Neuron (in vitro differentiated cells): ENCODE measurements around the gene STAB1.

Experiments
- H2AFZ ChIP-seq: one replicate; pipeline ENCODE4 v1.6.1; 2013; ENCODE audit warnings: low read depth, mild to moderate bottlenecking, inconsistent platforms, low read length, moderate library complexity
- H3K27me3 ChIP-seq: one replicate; pipeline ENCODE4 v1.6.1; 2013; ENCODE audit warnings: low read length; ENCODE audit not compliant: insufficient read depth
- H3K36me3 ChIP-seq: one replicate; pipeline ENCODE4 v1.6.1; 2013; ENCODE audit warnings: low read length; ENCODE audit not compliant: insufficient read depth
- H3K4me1 ChIP-seq: one replicate; pipeline ENCODE4 v1.6.1; 2013; ENCODE audit warnings: low read length; ENCODE audit not compliant: insufficient read depth
- H3K4me3 ChIP-seq: 2 replicates; pipeline ENCODE4 v1.5.1; 2013; ENCODE audit warnings: mild to moderate bottlenecking, low read length, moderate library complexity
- H3K9me3 ChIP-seq: one replicate; pipeline ENCODE4 v1.6.1; 2013; ENCODE audit warnings: low read length

The STAB1 gene

DNA sequence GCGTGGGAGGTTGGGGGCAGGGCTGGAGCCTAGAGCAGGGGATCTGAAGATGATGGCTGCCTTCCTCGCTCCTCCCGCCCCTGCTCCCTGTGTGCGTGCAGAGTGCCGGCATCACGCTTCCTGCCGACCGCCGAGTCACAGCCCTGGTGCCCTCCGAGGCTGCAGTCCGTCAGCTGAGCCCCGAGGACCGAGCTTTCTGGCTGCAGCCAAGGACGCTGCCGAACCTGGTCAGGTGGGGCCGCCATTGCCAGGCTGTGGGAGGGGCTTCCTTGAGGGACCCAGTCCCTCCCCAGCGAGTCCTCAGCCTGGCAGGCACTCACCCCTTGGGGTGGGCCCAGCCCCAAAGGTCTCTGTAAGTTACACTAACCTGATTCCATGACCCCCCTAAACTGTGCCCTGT, 17.6 kb downstream of the STAB1 start:
- peaks cover 33% of the 10 kb centered on the region for H3K27me3 ChIP-seq
- H3K4me3 ChIP-seq, result no peak overlapping the region
- H2AFZ ChIP-seq, result no peak overlapping the region
- no peaks in the 10 kb centered on the region for H3K36me3 ChIP-seq
- H3K9me3 ChIP-seq, result no peaks in the 10 kb centered on the region
- H3K4me1 ChIP-seq, result no peaks in the 10 kb centered on the region

DNA sequence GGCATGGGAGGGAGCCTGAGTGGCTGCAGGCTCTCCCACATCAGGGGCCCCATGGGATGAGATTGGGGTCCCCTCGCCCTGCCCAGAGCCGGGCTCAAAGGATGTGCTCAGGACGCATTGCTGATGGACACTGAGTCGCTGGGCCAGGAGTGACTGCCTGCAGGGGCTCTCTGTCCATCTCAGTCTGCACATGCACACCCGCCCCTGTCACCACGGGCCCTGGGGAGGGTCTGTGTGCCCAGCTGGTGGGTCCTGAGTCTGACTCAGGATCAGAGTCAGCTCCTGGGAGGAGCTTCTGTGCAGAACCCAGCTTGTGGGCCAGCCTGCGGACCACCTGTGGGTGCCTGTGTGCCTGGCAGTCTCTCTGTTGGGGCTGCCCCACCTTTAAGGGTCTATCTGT, 18.1 kb downstream of the STAB1 start:
- Histone ChIP-seq H3K27me3 (peaks cover 33% of the 10 kb centered on the region), H2AFZ (no peak overlapping the region), H3K36me3 (no peaks in the 10 kb centered on the region), H3K4me3 (no peak overlapping the region), H3K4me1 (no peaks in the 10 kb centered on the region), H3K9me3 (no peaks in the 10 kb centered on the region)

DNA sequence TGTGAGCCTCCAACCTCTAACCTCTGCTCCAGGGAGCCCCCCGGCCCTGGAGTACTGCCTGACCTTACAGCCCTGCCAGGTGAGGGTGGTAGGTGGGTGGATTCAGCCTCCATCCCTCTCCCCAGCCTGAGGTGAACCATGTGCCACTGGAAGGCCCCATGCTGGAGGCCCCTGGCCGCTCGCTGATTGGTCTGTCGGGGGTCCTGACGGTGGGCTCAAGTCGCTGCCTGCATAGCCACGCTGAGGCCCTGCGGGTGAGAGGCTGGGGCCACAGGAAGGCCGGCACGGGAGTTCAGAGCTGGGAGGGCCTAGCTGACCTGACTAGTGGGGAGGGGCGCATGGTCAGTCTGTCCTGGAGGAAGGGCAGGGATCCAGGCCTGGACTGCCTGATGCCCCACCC, 19.4 kb downstream of the STAB1 start:
- Histone ChIP-seq H3K4me3 (no peak overlapping the region), H3K4me1 (no peaks in the 10 kb centered on the region), H3K9me3 (no peaks in the 10 kb centered on the region), H3K36me3 (no peaks in the 10 kb centered on the region), H2AFZ (no peak overlapping the region), H3K27me3 (peaks cover 33% of the 10 kb centered on the region)

DNA sequence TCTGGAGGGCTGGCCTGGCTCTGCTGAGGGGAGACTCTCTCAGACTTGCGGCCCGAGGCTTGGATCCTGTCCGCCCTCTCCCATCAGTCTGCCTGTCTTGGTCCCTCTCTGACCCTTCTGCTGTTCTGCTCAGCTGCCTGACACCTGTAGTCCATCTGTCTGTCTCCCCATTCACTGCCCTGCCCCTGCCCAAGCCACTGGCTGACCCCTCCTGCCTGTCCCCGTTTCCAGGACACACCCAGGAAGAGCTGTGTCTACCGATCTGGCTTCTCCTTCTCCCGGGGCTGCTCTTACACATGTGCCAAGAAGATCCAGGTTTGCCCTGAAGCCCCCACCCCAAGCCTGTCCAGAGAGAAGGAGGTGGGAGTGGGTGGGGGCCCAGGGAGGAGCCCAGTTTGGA, 20.1 kb downstream of the STAB1 start:
- H2AFZ ChIP-seq, result no peak overlapping the region
- no peaks in the 10 kb centered on the region for H3K9me3 ChIP-seq
- H3K36me3 ChIP-seq, result no peaks in the 10 kb centered on the region
- peaks cover 33% of the 10 kb centered on the region for H3K27me3 ChIP-seq
- H3K4me3 ChIP-seq, result no peak overlapping the region
- no peaks in the 10 kb centered on the region for H3K4me1 ChIP-seq

DNA sequence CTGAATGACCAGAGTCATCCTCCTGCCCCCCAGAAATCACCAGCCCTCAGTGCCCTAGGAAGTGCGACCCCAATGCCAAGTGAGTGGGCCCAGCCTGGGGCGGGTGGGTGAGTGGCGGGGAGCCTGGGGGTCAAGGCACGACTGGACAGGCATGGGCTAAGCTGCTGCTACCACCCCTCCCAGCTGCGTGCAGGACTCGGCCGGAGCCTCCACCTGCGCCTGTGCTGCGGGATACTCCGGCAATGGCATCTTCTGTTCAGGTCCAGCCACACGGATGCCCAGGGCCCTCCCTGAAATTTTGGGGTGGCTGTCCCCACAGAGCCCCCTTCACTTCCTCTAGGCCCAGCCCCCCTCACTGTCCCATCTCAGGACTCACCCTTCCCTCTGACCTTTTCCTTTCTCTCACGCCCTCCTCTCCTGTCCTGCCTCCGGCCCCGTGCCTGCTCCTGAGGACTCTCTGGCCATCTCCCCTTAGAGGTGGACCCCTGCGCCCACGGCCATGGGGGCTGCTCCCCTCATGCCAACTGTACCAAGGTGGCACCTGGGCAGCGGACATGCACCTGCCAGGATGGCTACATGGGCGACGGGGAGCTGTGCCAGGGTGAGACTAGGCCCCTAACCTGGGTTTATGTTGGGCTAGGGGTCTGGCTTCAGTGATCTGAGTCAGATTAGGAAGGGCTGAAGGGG, 21.5 kb downstream of the STAB1 start:
- no peak overlapping the region for H2AFZ ChIP-seq
- H3K36me3 ChIP-seq, result no peaks in the 10 kb centered on the region
- no peaks in the 10 kb centered on the region for H3K4me1 ChIP-seq
- peaks cover 24% of the 10 kb centered on the region for H3K27me3 ChIP-seq
- no peak overlapping the region for H3K4me3 ChIP-seq
- H3K9me3 ChIP-seq, result no peaks in the 10 kb centered on the region

DNA sequence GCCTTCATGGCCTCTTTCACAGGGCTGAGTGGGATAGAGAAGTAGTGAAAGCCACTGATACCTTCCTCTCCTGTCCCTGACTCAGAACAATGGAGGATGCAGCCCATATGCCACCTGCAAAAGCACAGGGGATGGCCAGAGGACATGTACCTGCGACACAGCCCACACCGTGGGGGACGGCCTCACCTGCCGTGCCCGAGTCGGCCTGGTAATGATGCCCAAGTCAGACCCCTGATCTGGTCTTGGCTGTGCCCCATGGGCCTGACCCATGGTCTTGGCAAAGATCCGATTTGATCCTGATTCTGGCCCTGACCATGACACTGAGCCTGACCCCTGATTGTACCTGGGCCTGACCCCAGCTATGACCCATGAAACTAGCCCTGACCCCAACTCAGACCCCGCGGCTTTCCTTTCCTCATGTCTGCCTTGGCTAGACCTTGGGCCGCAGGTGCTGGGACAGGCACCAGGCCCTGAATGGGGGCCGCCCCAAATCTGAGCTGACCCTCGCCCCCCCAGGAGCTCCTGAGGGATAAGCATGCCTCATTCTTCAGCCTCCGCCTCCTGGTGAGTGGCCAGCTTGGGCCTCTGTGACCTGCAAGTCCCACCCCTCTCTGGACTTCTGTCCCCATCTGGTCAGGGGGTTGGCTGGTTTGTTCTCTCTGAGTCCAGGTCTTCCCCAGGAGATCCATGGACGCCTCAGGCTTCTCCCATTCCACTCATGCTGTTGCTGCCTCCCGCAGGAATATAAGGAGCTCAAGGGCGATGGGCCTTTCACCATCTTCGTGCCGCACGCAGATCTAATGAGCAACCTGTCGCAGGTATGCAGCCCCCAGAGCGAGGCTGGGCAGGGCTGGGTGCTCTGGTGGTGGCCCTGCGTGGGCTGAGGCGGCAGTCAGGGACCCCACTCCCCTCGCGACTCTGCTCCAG, 22.9 kb downstream of the STAB1 start:
- Histone ChIP-seq H3K4me1 (no peaks in the 10 kb centered on the region), H2AFZ (no peak overlapping the region), H3K4me3 (no peak overlapping the region), H3K36me3 (no peaks in the 10 kb centered on the region), H3K9me3 (no peaks in the 10 kb centered on the region), H3K27me3 (peaks cover 18% of the 10 kb centered on the region)

DNA sequence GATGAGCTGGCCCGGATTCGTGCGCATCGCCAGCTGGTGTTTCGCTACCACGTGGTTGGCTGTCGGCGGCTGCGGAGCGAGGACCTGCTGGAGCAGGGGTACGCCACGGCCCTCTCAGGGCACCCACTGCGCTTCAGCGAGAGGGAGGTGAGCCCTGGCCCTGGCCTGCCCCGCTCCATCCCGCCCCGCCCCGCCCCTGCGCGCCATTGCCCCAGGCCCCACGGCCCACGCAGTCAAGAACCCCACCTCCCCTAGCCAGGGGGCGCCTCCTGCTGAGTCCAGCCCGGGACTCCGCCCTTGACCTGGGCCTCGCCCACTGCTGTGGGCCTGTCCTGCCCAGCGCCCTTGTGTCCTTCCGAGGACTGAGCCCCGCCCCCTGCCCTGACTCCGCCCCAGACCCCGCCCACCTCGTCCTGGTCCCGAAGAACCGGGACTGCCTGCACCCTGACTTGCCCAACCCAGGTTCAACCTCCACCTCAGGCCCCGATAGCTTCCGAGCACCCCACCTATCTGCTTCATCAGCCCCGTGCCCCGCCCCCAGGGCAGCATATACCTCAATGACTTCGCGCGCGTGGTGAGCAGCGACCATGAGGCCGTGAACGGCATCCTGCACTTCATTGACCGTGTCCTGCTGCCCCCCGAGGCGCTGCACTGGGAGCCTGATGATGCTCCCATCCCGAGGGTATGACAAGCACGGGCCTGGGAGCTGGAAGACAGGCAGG, 23.7 kb downstream of the STAB1 start:
- H2AFZ ChIP-seq, result no peak overlapping the region
- H3K36me3 ChIP-seq, result no peaks in the 10 kb centered on the region
- H3K4me1 ChIP-seq, result no peaks in the 10 kb centered on the region
- H3K27me3 ChIP-seq, result peaks cover 12% of the 10 kb centered on the region
- no peak overlapping the region for H3K4me3 ChIP-seq
- no peaks in the 10 kb centered on the region for H3K9me3 ChIP-seq

DNA sequence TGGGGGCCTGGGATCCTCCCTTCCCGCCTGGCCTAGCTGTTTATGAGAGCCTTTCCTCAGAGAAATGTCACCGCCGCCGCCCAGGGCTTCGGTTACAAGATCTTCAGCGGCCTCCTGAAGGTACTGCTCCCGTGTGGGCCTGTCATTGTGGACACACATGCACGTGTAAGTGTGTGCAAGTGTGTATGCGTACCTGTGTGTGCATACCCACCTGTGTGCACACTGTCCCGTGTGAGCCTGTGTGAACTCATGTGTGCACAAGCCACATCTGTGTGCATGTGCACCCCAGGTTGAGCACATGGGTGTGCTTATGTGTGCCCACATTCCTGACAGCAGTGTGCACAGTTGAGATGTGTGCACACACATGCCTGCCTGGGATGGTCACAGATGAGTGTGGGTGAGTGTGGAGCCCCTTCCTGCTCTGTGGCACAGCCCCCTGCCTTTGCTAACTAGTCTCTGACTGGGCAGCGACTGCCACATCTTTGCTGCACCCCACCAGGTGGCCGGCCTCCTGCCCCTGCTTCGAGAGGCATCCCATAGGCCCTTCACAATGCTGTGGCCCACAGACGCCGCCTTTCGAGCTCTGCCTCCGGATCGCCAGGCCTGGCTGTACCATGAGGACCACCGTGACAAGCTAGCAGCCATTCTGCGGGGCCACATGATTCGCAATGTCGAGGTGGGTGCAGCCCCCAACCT, 24.5 kb downstream of the STAB1 start:
- H3K36me3 ChIP-seq, result no peaks in the 10 kb centered on the region
- H2AFZ ChIP-seq, result no peak overlapping the region
- no peaks in the 10 kb centered on the region for H3K4me1 ChIP-seq
- no peak overlapping the region for H3K4me3 ChIP-seq
- peaks cover 6% of the 10 kb centered on the region for H3K27me3 ChIP-seq
- no peaks in the 10 kb centered on the region for H3K9me3 ChIP-seq

DNA sequence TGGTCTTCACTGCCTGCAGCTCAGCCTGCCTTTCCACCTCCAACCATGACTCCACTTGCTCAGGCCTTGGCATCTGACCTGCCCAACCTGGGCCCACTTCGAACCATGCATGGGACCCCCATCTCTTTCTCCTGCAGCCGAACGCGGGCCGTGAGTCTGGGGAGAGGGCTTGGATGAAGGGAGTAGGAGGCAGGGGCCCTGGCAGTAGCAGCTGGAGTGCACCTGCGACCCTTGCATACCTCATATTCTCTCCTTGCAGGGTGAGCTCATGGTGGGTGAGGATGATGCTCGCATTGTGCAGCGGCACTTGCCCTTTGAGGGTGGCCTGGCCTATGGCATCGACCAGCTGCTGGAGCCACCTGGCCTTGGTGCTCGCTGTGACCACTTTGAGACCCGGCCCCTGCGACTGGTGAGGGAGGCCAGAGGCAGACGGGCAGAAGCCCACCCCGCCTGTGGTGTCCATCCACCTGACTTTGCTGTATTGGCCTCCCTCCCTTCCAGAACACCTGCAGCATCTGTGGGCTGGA, 25.1 kb downstream of the STAB1 start:
- H3K36me3 ChIP-seq, result no peaks in the 10 kb centered on the region
- H2AFZ ChIP-seq, result no peak overlapping the region
- H3K27me3 ChIP-seq, result peaks cover 3% of the 10 kb centered on the region
- H3K4me1 ChIP-seq, result no peaks in the 10 kb centered on the region
- no peaks in the 10 kb centered on the region for H3K9me3 ChIP-seq
- no peak overlapping the region for H3K4me3 ChIP-seq

DNA sequence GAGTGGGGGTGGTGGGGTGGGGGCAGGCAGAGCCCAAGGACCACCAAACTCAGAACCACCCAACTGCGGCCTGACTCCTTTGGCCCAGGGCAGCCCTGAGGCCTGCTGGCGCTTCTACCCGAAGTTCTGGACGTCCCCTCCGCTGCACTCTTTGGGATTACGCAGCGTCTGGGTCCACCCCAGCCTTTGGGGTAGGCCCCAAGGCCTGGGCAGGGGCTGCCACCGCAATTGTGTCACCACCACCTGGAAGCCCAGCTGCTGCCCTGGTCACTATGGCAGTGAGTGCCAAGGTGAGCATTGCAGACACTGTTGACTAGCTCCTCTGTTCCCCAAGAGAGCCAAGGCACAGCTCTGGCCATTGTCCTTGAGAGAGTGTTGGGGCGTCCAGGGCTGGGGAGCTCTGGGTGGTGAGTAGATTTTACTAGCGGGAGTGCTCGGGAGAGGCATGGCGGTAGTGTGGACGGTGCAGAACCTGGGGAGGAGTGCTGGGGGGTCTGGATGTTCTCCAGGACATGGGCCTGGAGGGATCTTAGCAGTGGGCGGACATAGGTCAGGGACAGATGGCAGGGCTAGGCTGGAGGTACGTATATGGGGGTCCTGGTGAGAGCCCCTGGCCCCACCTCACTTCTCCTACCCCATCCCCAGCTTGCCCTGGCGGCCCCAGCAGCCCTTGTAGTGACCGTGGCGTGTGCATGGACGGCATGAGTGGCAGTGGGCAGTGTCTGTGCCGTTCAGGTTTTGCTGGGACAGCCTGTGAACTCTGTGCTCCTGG, 25.8 kb downstream of the STAB1 start:
- no peaks in the 10 kb centered on the region for H3K36me3 ChIP-seq
- no peak overlapping the region for H2AFZ ChIP-seq
- peaks cover 2% of the 10 kb centered on the region for H3K27me3 ChIP-seq
- peaks cover 6% of the 10 kb centered on the region for H3K4me1 ChIP-seq
- no peaks in the 10 kb centered on the region for H3K9me3 ChIP-seq
- no peak overlapping the region for H3K4me3 ChIP-seq

DNA sequence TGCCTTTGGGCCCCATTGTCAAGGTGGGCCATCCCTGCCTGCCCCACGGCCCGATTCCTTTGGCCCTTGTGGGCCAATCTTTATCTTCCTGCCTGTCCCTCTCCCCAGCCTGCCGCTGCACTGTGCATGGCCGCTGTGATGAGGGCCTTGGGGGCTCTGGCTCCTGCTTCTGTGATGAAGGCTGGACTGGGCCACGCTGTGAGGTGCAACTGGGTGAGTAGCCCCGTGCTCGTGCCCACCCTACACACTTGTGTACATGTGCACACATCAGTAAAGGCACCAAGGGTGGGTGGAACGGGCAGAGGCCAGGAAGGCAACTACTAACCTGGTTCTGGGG, 26.3 kb downstream of the STAB1 start:
- H3K27me3 ChIP-seq, result no peaks in the 10 kb centered on the region
- no peak overlapping the region for H3K4me3 ChIP-seq
- H3K36me3 ChIP-seq, result no peaks in the 10 kb centered on the region
- H3K4me1 ChIP-seq, result peaks cover 12% of the 10 kb centered on the region
- no peak overlapping the region for H2AFZ ChIP-seq
- H3K9me3 ChIP-seq, result no peaks in the 10 kb centered on the region
